Raji (cell line): ENCODE results near the gene PDCD10.

Experiments
- POLR2A ChIP-seq: IDR thresholded peaks from 2 replicates; pipeline ENCODE4 v1.6.1; 2011; ENCODE audit warnings: low read depth, low read length, control low read depth; ENCODE audit not compliant: insufficient read depth

Gene PDCD10

DNA sequence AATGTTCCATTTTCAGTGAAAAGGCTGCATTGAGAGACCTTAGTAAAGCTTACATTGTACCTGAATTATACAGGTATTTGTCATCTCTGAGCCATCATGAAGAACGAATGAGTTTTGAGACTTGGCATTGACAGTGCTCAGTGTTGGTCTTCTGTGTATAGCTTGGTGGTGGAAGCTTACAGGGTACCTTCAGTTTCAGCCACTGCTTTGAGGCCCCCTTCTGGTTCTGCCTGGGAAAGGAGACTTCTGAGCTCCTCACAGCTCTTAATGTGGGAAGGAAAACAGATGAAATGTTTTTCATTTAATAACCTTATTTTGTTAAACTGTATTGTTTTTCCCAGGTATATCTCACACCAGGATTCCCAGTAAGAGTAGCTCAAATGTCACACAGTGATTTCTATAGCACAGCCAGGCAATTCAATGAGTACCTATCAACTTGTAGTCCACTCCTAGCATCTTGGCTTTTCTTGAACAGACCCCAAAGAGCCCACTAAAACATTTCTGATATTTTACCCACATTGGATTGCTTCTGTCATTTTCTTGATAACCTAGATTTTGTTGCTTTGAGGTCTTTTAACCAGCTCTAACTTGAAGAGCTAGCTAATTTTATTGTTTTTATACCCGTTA is 6.4 kb upstream of the PDCD10 start:
- TF ChIP-seq POLR2A: no peak

DNA sequence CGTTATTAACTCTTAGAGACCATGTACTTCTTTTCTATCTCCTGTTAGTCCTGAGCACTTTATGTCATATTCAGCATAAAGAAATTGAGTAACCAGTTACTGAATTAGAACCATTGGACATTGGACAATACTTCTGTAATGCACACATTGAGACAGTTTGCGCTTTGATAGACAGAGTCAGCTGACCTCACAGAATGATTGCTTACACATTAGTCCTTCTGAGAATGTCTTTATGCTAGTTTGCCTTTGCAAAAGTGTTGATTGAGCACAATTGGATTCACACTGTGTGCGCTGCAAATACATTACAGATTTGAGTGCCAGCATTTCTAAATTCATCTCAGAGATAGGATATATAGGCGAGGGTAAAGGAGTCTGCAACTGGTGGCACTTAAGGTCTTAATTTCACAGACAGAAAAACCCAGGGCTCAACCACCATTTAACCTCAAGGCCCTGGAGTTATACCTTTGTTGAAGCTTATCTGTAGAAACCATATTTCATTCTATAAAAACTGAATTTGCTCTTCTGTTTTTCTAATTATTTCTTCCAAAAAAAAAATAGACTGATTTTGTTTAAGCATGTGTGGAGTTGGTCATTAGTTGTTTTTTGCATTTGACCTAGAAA is 4.6 kb upstream of the PDCD10 start:
- no peak for TF ChIP-seq POLR2A

DNA sequence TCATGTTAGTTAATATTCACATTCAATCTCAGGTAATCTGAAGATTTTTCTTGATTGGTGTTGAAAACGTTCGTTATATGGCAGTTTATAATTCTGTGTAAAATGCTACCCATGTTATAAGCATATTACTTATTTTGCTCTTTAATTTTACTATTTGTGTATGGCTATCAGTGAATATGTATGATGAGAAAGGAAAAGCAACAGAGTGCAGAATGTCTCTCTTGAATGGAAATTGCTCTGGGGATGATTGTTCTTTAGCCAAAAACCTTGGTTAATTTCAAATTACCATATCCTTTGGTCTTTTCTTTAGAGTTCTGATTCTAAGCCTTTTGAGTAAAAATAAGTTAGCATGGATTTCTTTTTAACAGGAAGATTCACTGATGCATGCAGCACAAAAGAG is 3.3 kb upstream of the PDCD10 start:
- TF ChIP-seq POLR2A: no peak

DNA sequence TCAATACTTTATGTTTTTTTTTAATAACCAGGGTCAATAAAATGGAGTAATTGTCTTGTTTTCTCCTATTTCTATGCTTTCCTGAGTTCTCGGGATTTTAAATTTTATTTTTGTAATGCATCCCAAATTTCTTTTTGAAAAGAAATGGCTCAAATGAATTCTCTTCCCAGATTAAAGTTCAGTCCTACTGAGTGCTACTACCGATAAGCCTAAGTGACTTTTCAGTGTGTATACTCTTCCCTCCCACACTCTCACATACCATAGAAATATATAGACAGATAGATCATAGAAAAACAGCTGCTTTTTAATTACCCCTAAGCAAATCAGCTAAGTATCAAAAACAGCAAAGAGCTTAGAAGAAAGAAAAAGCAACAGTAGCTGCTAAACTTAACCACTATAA is 2.3 kb upstream of the PDCD10 start:
- TF ChIP-seq POLR2A: no peak

DNA sequence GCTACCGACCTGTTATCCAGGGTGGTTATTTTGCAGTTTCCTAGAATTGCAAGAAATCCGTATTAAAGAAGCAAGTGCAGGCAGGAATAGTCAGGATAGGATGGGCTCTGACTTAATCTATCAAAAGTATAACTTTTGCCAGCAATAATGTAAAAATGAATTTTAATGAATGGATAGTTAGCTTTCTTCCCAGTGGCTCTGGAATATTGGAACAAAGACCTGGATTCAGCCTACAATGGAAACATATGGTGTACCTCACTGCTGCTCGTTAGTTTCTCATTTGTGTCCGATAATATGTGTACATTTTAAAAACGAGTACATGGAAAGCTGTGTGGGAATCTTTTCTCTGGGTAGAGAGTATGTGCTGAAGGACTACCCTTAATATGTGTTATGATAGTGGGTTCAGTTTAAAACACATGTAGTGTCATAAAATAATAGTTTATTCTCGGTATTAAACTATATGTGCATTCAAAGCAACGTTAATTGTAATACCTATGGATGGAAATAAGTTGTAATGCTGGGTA is 1.6 kb upstream of the PDCD10 start:
- no peak for TF ChIP-seq POLR2A

DNA sequence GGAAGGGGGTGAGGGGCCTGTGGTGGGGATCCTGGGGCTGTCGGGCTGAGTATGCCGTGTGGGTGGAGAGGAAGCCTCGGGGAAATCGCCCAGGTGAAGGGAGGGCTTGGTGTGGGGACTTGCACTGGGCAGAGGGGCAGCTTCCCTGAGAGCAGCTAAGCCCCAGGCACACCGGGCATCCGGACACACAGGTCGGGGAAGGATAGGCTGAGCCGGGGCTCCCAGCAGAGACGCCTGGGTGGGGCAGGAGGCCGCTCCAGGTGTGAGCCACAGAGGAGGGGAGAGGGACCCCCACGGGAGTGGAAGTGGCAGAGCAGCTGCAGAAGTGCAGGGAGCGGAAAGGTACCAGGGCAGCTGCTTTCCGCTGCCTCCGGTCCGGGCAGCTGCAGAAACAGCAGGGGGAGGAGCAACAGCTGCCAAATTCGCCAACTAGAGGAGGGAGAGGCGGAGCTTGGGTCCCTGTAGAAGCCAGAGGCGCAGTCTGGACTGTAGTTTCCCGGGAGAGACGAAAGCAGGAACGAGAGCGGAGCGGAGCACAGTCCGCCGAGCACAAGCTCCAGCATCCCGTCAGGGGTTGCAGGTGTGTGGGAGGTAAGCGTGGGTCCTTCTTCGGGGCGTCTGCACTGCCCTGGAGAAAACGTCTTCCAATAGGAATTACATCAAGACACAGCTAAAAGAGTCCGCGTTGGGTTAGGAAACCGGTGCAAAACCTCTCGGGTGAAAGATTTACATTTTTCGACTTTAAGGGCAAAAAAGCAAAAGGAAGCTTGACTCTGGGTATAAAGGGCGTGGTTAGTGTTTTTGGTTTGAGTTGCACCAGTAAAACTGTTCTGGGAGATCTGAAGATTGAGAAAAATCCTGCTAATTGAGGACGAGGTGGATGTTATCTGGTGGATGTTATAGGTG is 794 bp upstream of the PDCD10 start, which contains the start of gene SERPINI1:
Gene SERPINI1, plus strand, starts transcription at position 489 of the 906 bp plus-strand sequence. CDS start 53,408 bp downstream, outside the sequence.
- TF ChIP-seq POLR2A: peak; percentile 88

DNA sequence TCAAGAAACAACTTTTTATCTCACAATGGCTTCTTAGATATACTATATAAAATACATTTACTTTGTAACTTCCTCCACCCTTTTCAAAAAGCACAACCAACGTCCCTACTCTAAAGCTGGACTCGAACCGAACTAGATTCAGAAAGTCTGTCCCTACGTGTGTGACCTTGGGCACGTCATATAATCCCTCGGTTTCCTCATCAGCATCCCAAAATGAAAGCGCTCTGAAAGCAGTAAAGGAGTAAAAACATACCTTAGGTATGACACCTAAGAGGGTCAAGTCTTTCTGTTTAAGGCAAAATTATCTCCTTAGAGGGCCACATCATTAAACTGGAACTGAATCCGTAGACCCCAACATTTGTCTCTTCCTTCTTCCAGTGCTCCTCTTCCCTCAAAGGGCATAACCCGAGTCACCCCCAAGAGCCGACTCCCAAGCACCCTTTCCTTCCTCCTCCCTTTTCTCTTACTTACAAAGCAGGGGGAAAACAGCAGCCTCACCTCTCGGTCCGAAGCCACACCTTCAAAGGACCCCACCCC is 663 bp downstream of the PDCD10 start:
- TF ChIP-seq POLR2A: no peak

DNA sequence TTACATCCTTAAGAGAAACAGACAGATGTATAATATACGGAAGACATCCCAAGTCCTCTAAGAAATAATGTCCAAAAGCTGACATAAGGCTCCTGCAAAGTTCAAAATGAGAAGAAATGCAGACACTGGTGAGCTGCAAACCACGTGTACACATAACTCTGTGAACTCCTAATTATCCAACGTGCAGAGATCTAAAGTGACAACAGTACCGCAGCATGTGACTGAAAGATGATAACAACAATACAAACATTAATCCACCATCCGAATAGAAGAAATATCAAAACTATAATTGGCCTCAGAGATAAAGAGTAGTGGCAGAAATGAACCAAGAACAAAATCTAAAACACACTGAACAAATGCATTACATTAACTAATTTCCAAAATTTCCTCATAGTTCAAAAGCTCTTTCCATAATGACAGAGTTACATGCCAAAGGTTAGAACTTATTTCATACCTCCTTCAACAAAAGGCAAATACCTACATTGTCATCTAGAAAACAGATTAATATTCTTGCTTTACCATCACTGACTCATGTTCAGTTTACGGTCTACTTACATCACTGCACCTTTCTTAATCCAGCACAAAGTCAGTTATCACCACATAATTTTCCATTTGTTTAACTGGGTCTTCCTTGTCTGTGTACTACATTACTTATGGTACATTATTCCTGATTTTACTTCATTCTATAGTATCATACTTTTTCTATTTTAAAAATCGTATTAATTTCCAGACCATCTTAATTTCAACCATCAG is 2.2 kb downstream of the PDCD10 start:
- no peak for TF ChIP-seq POLR2A

DNA sequence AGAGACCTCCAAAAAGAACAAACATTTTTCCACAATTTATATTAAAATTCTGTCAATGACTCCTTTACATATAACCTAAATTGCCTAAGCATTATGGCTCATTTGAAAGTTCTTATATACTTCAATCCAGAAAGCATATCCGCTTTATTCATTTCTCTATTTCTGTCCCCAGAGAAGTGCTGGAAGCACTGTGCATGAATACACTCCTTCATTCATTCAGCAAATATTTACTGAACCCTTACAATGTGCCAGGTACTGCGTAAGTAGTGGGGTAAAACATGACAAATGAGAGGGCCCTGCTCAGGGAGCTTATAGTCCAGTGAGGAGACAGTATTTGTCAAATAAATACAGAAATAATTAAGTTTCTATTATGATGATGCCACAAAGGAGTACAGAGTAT is 3.3 kb downstream of the PDCD10 start:
- no peak for TF ChIP-seq POLR2A

DNA sequence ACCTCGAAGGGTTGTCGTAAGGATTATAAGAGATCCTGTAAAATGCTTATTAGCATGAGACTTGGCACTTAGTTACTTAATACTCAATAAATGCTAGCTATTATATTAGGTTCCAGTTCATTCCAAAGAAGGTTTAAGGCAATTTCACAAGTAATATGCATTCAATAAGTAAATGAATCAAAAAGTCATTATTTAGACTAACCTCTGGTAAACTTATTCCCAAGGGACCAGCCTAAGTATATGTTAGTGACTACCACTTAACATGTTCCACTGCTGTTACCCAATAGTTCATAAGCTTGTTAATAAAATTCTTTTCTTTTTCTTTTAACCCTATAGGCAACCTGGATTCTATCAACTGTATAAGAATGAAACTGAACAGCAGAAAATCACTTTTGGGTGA is 5.1 kb downstream of the PDCD10 start:
- TF ChIP-seq POLR2A: no peak

DNA sequence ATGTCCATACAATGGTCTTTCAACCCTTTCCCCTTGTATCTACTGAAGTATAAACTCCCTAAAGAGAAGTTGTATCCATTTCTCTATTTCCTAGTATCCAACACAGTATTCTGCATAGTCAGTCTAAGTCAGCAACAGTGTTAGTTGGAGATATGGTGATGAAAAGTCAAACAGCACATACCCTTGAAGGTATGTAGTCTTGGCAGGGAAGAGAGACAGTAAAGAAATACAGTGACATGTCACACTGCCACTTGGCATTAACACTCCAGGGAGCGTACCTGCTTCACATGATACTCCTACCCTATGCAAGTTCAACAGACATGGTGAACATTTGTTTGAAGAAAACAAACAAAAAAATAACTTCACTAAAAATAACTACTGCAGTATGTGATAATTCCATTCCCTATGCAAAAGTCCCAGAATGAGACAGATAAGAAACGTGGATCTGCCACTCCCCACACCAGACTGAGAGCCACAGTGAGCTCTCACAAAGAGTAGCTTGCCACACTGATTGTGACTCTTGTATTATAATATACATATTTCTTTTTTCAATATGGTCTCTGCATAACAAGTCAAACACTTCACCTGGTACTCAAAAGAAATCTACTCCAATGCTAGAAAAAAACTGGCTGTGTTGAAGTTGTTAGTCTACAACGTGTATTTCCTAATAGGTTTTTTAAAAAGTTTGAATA is 5.9 kb downstream of the PDCD10 start:
- TF ChIP-seq POLR2A: no peak

DNA sequence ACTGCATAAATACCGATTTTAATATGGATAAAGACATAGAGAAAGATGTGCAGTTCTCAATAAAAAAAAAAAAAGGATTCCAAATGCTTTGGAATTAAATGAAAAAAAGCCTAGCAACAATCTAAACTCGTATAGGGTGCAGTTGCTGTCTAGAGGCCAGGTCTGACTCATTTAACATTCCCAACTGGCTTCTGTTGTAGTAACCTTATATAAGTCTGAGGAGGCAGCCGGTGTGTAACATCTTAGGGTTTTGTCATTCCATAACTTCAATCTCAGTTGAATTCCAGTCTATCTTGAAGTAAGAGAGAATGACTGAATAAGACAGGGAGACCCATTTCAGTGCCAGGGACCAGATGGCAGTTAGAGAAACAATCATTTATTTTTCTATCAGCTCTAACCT is 6.5 kb downstream of the PDCD10 start:
- TF ChIP-seq POLR2A: no peak

DNA sequence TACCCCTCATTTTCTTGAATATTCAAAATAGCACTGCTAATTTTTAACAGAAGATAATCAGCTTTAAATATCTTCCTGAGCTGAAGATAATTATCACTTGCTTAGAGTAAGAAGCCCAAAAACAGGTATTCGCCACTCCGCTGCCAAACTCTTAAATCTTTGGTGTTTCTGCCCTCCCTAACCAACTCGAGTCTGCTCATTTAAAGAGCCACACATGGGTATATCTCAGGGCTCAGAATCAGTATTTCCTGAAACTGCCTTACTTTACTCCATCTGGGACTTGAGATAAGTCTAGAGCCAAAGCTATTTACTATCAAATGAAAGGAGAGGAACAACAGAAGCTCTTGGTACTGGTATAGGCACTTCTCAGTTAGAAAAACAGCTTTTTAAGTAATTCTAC is 10.8 kb downstream of the PDCD10 start:
- TF ChIP-seq POLR2A: no peak

DNA sequence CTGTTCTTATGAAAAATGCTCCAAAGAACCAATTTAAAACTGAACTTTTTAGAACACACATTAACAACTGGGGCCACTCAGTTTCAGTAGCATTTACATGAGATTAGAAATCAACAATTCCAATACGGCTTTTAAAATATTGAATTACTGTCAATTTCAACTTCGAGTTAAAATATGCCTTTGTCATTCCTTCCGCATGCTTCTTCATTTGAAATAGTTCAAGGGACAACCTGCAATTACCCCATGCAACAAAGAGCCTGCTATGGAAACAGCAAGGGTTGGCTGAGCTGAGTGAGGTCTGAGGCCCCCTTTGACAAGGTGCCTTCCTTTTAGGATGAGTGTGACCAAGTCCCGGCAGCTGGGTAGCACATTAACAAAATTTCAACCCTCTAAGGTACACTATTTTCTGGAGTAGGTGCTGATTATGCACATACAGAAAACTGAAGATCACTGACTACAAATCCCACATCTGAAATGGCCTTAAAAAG is 11.6 kb downstream of the PDCD10 start:
- no peak for TF ChIP-seq POLR2A
